ENCODE measurements around the gene NUDT6.

The NUDT6 gene

DNA sequence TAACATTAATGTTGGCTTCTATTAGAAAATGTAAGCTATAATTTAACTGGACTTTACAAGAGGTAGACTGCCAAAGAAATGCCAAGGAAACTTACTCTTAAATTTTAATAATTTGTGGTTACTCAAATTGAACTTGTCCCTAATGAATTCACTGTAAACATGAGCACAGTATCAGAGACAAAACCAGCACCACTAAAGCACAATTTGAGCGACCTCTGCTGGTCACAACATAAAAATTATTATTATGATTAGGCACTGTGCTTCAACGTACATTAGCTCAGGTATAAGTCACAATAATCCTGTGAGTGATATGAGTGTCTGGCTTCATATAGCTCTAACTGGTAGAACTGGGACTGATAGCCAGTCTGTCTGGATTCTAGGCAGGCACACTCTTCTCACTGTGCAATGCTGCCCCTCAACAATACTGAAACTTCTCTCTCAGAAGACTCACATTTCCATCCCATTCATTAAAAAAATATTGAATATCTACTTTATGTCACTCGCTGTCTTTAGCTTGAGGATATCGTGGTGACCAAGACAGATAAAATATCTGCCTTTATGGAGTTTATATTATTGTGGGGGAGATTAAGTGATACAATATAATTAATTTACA lies 8.0 kb downstream of the NUDT6 start:
- DNase-seq (ENCODE audit: low read depth): no peak

DNA sequence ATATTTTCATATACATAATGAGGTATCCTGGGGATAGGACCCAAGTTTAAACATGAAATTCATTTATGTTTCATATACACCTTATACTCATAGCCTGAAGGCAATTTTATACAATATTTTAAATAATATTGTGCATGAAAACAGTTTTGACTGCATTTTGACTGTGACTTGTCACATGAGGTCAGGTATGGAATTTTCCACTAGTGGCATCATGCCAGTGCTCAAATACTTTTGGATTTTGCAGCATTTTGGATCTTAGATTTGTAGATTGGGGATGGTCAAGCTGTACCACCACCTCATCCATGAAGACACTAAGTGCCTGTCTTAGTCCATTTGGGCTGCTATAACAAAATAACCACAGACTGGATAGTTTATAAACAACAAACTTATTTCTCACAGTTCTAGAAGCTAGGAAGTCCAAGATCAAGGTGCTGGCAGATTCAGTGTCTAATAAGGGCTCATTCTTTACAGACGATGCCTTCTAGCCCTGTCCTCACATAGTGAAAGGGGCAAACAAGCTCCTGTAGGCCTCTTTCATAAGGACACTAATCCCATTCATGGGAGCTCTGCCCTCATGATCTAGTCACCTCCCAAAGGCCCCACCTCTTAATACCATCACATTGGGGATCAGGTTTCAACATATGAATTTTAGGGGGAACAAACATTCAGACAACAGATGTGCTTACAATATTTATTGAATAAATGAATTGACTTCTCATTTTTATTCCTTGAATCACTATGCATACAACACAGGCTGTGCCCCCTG lies 9.4 kb downstream of the NUDT6 start:
- DNase-seq (ENCODE audit: low read depth): no peak

DNA sequence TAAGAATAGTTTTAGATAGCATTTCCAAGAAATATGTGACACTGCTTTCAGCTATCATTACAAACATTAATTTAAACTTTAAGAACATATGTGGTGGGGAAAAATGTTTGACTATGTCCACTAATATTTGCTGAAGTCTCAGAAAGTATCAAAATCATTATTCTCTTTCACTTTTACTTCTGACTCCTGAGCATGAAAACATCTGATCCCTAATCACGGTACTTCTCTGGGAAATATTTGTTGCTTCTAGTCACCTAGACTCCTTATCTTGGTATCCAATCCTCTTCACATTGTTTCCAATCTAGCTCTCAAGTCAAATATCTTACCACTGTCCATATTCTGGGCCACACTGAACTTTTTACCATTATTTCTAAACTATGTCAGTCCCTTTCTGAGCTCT lies 10.8 kb downstream of the NUDT6 start:
- no peak for DNase-seq (ENCODE audit: low read depth)

DNA sequence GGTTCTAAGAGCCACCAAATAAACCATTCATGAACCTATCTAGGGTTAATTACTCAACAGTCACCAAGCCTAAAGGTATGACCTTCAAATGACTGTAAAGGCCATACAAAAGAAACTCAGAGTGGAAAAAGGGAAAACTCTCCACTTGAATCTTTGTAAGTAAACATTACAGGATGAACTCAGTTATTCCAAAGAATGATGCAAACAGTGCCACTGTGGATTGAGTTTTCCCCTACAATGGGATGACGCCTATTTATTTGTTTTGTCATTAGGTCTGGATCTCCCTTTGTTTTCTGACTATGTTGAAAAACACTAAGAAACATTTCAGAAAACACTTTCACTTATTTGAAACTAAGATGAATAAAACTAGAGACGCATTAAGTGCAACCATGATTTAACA lies 12.7 kb downstream of the NUDT6 start:
- no peak for DNase-seq (ENCODE audit: low read depth)

DNA sequence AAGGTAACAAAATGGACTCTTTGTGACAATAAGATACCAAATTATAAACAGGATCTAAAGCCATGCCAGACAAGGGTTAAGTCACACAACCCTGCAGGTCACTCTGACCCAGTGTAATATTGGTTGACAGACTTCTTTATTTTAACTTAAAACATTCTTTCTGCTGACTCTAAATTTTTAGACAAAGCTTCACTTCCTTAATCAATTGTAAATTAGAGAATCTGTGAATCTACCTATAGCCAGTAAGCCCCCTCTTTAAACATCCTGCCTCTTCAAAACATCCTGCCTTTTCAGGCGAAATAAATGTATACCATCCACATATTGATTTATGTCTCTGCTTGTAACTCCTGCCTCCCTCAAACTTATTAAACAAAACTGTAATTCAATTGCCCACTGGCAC lies 14.2 kb downstream of the NUDT6 start:
- no peak for DNase-seq (ENCODE audit: low read depth)

DNA sequence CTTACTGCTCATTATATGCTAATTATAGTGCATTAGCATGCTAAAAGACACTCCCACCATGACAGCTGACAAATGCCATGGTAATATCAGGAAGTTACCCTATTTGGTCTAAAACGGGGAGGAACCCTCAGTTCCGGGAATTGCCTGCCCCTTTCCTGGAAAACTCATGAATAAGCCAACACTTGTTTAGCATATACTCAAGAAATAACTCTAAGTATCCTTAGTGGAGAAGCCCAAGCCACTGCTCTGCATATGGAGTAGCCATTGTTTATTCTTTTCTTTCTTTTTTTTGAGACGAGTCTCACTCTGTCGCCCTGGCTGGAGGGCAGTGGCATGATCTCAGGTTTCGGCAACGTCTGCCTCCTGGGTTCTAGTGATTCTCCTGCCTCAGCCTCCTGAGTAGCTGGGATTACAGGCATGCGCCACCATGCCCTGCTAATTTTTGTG lies 15.5 kb downstream of the NUDT6 start:
- no peak for DNase-seq (ENCODE audit: low read depth)

DNA sequence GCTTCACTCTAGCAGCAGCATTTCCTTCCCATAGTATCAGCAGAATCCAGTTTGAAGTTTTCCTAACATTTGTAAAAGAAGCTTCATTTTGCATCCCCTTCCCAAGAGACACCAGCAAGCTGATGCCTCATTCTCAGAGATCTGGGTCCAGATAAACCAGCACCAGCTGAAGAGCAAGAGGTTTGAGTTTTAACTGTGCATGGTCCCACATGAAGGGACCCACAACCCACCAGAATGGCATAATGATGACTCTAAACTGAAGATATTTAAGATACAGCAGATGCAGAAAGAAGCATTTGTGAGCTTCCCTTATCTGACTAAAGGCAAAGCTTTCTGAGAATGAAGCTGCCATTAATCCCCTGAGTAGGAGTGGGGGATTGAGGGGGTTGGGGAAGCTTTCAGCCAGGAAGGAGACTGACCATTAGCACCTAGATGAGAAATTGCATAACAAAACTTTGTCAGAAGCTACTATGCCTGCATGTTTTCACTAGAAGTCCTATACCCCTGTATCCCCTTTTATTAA lies 18.6 kb downstream of the NUDT6 start:
- no peak for DNase-seq (ENCODE audit: low read depth)

DNA sequence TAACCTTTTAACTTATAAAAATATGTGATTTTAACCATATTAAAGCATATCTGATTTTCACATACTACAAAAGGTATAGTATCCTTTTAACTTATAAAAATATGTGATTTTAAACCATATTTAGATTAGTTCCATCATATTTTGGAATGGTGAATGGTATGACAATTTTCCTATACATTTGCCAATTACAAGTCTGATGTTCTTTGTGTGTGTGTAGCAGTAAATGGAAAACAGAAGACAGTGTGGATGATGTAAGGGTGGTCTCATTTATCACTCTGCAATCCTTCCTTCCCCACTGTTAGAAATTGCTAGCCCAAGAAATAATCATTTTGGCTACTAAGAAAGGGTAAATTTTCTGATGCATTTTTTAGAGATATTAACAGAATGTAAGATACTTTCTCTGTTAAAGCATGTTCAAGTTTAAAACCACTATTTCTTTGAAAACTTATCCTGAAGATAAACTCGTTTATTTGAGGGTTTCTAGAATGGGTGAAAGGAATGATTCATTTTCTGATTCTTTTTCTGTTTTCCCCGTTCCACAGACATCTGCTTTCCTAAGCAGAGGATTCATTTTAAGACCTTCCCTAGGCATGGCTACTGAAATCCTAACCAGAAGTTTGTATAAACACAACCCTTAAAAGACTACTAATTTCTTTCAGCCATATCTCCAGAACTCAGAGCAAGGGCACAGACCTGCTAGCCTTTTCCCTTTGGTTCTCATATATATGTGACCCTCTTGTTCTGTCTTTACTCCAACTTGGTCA lies 21.0 kb downstream of the NUDT6 start:
- DNase-seq (ENCODE audit: low read depth): no peak

DNA sequence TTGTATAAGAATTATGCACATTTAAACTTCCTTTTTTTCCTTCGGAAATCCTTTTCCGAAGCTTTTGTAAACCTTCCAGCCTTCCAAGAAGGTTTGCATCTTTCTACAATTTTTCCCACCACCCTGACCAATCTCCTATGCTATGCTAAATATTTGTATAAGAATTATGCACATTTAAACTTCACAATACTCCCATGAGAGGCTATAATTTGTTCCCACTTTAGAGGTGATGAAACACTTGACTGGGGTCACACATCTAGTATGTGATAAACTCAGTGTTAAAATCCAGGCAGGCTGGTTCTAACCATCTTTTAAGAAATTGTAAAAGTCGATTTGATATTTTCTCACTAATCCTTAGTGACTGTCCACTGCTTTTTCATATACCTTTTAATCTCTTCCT lies 22.1 kb downstream of the NUDT6 start:
- no peak for DNase-seq (ENCODE audit: low read depth)

DNA sequence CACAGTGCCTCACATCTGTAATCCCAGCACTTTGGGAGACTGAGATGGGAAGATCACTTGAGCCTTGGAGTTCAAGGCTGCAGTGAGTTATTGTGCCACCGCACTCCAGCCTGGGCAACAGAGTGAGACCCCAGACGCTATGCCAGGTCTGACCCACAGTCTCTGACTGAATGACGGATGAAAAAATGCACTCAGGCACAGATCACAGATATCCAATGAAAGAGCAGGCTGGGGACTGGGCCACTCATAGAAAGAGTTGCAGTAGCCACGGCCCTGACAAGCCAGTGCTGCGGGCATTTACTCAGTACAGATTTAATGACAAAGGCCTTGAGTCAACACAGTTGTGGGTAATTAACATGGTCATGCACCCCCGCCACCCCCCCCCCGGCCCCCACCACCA lies 22.7 kb downstream of the NUDT6 start:
- no peak for DNase-seq (ENCODE audit: low read depth)

DNA sequence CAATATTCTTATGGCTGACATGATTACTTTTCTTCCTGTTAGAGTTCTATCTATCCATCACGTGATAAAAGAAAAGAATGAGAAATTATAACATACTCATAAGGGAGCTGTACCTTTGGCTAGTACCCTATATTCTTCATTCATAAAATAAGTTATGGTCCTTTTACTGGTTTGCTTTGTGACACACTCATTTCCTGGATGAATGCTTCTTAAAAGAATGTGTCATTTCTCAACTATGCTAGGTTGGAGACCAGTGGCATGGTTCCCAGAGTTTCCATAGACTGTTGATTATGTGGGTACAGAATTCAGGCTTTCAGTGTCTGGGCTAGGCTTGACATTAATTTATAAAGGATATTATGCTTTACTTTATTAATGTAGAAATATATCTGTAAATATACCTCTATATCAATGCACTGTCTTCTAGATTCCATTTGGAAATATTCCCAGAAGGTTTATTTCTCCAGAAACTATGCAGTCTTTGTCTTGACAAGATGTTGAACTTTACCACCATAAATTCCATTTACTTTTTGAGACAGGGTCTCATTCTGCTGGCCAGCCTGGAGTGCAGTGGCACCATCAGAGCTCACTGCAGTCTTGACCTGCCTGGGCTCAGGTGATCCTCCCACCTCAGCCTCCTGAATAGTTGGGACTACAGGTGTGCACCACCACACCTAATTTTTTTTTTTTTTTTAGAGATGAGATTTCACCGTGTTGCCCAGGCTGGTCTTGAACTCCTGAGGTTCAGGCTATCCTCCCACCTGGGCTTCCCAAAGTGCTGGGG lies 23.8 kb downstream of the NUDT6 start:
- no peak for DNase-seq (ENCODE audit: low read depth)

DNA sequence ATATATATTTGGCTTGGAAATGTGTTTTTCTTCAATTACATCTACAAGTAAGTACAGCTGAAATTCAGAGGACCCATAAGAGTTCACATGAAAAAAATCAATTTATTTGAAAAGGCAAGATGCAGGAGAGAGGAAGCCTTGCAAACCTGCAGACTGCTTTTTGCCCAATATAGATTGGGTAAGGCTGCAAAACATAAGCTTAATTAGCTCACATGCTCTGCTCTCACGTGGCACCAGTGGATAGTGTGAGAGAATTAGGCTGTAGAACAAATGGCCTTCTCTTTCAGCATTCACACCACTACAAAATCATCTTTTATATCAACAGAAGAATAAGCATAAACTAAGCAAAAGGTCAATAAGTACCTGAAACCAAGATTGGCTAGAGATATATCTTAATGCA lies 26.1 kb downstream of the NUDT6 start:
- DNase-seq (ENCODE audit: low read depth): no peak

DNA sequence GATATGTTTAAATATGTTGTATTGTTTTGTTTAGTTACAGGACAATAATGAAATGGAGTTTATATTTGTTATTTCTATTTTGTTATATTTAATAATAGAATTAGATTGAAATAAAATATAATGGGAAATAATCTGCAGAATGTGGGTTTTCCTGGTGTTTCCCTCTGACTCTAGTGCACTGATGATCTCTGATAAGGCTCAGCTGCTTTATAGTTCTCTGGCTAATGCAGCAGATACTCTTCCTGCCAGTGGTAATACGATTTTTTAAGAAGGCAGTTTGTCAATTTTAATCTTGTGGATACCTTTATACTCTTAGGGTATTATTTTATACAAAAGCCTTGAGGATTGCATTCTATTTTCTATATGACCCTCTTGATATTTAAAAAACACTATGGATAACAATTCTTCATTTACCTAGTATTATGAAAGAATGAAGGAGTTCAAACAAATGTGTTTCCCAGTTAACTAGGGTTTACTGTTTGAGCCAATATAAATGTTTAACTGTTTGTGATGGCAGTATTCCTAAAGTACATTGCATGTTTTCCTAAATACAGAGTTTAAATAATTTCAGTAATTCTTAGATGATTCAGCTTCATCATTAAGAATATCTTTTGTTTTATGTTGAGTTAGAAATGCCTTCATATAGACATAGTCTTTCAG lies 26.9 kb downstream of the NUDT6 start:
- no peak for DNase-seq (ENCODE audit: low read depth)

DNA sequence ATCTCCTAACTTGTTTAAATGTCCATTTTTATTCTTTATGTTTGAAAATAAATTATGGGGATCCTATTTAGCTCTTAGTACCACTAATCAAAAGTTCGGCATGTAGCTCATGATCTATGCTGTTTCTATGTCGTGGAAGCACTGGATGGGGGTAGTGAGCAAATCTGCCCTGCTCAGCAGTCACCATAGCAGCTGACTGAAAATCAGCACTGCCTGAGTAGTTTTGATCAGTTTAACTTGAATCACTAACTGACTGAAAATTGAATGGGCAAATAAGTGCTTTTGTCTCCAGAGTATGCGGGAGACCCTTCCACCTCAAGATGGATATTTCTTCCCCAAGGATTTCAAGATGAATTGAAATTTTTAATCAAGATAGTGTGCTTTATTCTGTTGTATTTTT lies 27.6 kb downstream of the NUDT6 start:
- no peak for DNase-seq (ENCODE audit: low read depth)

DNA sequence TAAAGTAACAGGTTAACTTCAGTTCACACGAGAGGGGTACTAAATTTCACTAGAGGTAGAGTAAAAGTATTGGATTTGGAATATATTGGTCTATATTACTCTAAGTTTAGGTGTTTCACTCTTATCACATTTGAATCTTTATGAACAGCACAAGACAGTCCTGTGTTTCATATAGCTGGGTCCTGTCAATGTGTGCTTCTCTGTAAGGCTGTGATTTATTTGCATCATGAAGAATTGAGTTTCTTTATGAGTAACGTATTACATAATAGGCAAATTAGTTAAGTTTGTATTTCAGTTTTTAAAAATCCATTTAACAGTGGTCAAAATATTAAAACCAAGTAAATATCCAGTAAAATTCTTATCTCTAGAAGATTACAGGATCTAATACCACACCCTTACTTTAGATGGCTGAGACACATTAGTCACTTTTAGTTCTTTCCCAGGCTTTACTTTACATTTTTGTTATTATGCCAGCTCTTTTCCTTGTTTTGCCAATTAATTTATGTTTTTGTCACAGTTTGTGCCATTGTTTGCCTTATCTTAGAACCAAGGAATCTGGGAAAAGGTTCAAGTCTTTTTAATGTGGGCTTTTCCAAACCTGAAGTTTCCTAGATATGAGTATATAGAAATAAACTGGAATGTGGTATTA lies 32.1 kb downstream of the NUDT6 start:
- no peak for DNase-seq (ENCODE audit: low read depth)

DNA sequence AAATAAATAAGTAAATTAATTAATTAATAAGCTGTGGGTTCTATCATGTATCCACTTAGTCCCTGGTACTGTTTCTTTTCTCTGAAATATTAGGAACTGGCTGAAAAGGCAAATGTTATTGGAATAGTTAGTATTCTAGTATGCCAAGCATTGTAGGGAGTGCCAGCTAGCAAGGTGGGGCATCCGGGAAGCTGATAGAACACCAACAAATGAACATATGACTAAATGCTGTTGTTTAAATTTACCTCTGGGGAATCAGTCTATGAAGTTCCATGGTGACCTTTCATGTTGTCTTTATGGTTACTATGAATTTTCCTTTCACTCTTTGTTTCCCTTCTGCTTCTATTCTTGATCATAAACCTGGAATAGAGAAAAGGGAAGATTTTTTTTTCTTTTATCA lies 32.7 kb downstream of the NUDT6 start:
- DNase-seq (ENCODE audit: low read depth): no peak

DNA sequence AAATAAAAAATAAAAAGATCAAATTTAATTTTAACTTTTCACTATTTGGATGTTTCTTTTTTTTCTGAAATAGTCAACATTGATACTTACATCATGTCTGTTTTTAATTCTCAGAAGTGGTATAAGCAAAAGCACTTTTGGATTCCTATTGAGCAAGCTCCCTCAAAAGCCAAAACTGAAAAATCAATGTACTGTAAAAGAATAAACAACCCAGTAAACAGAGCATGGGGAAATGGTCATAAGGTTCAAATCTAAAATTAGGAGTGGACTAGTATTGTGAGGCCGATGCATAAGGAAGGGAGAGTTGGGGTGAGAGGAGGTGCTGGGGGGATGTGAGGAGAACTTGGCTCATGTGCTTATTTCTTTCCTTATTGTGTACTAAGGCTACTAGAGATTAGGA lies 37.9 kb downstream of the NUDT6 start:
- no peak for DNase-seq (ENCODE audit: low read depth)

DNA sequence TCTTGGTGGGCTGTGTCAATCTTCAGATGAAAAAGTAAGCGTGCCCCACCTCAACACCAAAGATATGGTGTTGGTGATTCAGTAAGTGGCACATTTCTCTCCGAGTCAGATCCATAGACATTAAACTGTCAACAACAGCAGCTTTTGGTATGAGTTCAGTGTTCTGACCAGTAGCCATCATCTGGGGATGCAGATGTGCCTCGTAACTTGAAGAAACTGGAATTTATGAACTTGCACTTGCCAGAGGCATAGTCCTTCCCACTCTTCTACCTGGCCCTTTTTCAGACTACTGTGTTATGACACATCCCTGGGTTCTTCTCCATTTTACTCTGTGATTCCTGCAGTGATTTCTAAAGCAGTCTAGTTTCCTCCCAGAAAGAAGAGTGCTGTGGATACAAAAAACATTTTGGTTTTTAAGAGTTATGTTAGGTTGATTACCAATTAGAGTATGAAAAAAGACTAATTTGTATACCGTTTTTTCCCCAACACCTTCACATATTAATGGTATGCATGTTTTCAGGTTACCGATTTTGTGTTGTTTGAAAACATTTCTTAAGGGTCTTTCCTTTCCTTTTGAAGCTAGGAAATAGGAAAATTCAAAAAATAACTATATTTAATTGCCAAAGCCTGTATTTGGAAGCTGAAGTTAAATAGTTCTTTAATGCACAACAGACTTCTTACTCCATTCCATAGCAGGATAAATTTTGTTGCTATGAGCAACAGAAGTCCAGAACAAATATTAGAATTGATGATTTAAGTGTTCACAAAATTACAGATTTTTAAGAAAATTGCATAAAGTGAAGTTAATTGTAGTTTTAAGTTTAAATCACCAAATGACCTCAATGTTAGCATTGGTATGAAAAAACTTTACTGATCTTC lies 39.3 kb downstream of the NUDT6 start:
- DNase-seq (ENCODE audit: low read depth): no peak

DNA sequence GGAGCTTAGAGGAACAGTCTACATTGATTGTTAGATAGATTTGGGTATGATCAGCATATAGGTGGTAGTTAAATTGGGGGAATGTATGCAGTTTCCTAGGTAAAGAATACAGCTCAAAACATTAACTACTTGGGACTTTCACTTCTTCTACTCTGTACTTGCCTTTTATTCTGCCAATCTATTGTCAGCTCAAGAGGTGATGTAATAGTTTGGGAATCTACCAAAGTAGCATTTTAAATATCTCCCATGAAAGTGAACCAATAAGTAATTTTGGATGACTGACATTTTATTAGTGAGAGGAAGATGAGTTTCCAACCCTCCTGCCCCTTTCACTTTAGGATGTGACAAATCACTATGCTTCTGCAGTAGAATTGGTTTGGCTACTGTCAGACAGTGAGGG lies 43.4 kb downstream of the NUDT6 start:
- no peak for DNase-seq (ENCODE audit: low read depth)

DNA sequence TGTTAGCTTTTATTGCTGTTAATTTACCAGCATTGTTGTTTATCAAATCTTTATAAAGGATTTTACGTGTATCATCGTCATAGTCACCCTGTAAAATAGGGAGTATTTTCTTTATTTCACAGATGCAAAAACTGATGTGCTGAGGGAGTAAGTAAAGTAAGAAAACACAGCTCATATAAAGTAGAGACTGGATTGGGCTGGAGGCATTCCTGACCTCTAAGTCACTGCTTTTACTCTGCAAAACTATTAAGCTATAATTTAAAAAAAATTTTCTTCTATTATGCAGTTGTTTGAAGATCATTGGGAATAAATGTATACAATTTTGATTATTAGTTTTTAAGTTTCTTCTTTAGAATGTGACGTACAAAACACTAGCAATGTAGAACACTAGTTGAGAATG lies 45.9 kb downstream of the NUDT6 start:
- DNase-seq (ENCODE audit: low read depth): no peak
